HG03039 (cell line): ENCODE results near the gene CDH6.

Source experiments
- ATAC-seq: cut with Tn5 transposase; IDR thresholded peaks from one replicate; pipeline ENCODE4 v1.9.1; 2021; ENCODE audit warnings: mild to moderate bottlenecking, moderate library complexity; ENCODE audit not compliant: unreplicated experiment

The CDH6 gene

DNA sequence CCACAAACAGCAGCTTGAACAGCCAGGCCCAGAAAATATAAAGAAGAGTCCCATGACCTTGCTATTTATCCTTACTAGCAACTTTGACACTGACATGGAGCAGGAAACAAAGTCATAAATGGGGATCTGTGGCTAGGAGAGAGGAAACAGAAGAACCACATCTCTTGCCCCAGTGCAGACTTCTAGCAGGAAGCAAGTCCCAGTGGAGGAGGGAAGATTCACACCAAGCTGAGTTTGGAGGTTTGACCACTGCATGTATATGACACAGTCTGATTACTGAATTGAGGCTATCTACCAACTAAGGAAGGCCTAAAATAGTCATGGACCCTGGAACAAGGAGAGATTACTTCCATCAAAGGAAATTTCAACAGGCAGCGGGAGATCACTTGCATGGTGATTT lies 51.4 kb downstream of the CDH6 start:
- ATAC-seq = no peak

DNA sequence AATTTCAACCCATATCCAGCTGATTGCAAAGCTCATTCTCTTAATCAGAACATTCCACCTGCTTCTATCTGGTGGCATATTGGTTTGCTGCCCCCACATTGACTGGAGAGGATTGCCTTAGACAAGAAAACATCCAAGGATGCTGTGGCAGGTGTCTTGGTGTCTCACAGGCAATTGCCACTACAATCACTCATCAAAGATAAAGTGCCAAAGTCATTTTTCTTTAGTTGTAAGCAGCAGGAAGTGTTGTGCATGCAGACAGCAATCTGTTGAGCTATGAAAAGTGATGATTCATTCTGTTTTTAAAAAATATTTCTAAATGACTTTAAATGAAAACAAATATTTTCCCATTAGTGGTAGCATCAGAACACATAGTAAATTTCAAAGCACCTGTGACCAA lies 53.9 kb downstream of the CDH6 start:
- no peak for ATAC-seq

DNA sequence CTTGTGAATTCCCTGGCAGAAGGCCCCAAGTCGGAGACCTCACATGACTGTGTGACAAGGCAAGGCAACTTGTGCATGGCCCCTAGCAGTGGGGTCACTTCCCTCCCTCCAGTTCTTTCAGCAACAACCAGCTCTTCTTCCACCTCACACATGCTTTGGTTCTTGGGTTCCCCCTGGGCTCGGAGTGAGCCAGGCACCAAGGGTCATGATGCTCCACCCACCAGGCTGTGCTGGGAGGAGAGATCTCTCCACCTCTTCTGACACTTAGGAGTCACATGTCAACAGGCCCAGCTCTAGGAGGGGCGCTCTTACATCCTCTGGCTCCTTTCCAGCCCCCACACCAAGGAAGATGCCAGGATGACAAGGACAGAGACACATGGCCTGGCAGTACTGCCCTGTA lies 56.7 kb downstream of the CDH6 start:
- ATAC-seq = no peak

DNA sequence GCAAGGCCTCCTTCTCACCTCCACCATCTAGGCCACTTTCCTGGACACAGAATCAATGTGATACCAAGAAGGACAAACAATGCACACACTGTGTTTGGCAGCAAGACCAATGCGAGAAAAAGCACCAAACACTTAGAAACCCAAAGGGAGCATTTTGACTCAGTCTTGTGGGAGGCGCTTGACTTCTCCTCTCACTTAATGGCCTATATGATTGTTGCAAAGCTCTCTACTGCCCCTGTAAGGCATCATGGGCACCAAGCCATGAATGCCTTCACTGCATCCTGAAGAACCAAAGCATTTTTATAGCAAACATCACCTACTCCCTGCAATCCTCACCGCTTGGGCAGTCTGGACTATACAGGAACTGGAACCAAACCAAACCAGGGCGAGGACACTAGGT lies 57.5 kb downstream of the CDH6 start:
- no peak for ATAC-seq

DNA sequence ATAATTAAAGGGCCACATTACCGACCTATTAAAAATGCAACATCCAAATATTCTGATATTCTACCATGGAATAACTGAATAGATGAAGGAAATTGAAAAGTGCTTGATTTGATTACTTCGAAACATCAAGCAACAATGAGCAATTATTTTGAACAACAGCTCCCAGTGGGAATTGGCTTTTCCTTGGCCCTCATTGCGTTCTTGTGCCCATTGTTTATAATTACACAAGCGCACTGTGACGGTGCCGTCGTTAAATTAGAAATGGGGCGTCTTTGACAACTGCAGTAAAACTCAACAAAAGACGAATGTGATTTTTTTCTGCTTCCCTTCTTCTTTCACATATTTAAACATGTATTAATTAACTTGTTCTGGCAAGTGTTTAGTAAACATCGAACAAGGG lies 61.6 kb downstream of the CDH6 start:
- ATAC-seq = no peak

DNA sequence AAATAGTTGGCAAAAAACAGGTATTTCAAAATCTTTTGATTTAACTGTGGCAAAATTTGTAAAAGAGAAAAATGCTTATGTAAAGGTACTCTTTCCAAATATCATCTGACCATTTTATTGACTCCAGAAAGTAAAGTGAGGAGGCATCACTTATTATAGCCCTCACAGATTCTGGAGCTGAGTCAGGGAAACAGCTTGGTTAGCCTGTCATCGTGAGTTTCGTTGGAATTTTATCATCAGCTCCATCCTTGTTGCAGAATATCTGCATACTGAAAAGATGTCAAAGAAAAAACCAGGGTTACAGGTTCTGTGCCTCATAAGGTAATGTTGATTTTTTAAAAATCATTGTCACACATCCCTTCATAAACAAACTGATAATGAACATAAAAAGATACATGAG lies 74.8 kb downstream of the CDH6 start:
- no peak for ATAC-seq

DNA sequence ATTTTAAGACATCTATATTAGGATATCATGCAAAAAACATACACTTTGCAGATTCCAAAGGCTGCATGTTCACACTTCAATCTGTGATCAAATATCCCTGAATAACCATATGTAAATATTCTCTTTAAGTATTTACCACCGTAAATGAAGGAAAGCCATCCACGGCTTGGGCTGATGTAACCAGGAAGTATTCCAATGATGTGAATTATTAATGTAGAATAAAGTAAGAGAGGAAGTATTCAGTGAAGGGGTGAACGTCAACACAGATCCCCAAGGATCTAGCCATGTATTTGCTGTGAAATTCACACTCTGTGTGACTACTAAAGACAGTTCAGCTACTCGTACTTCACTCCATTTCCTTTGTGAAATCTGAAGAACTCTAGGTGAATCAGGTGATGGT lies 75.2 kb downstream of the CDH6 start:
- ATAC-seq = no peak

DNA sequence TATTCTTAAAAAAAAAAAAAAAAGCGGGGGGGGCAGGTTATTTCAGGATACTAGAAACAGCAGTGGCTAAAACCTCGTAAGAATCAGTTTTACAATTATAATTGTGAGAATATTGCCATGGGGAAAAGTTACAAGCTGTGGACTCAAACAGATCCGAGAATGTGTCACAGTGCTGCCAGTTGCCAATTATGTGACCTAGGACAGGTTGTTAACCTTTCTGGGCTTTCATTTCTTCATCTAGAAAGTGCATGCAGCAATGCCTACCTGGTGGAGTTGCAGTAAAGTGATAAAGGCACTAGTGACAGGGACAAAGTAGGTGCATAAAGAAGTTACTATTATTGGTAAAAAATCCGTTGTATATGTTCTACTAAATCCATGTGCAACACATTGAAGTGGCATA lies 75.8 kb downstream of the CDH6 start:
- ATAC-seq = no peak

DNA sequence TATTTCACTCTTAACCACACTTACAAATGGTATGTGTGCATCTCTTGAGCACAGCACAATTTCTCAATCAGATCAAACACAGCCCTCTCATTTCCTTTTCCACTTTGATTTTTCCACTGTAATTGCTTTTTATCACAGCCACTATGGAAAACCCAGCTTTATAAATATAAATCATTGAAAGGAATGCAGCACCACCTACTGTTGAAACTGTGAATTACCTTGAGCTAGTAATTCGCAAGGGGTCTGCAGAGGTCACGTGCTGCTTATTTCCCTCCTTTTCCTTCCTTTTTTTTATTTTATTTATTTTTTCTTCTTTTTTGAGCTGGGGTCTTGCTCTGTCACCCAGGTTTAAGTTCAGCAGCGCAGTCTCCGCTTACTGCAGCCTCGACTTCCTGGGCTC lies 76.9 kb downstream of the CDH6 start:
- no peak for ATAC-seq

DNA sequence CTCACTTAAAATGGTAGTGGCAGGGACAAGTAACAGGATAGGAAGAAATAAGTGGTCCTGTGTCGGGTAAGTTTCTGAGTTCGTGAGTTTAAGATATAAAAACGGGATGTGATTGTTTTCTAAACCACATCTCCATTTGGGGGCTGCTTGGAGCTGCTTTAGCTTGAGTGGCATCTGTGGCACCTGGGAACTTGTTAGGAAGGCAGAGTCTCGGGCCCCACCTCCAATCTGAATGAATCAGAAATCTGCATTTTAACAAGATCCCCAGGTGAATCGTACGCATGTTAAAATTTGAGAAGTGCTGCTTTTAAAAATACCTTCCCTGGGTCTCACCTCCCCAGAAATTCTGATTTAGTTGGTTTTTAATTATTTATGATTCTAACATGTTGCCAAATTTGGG lies 78.1 kb downstream of the CDH6 start:
- no peak for ATAC-seq

DNA sequence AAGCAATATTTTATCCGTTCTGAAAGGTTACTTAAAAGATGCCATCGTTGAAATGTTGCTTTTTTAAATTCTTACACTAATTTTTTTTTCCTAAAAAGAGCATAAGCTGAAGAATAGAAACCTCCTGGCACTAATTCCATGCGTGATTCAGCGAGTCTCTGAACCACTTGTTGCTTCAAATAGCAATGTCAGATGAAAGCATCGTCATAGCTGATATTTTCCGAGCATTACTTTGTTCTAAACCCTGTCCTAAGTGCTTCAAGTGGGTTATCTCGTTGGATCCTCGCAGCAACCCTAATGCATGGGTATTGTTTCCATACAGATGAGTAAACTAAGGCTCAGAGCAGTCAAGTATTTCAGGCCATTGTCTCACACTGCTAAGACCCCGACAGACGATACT lies 79.7 kb downstream of the CDH6 start:
- ATAC-seq = no peak

DNA sequence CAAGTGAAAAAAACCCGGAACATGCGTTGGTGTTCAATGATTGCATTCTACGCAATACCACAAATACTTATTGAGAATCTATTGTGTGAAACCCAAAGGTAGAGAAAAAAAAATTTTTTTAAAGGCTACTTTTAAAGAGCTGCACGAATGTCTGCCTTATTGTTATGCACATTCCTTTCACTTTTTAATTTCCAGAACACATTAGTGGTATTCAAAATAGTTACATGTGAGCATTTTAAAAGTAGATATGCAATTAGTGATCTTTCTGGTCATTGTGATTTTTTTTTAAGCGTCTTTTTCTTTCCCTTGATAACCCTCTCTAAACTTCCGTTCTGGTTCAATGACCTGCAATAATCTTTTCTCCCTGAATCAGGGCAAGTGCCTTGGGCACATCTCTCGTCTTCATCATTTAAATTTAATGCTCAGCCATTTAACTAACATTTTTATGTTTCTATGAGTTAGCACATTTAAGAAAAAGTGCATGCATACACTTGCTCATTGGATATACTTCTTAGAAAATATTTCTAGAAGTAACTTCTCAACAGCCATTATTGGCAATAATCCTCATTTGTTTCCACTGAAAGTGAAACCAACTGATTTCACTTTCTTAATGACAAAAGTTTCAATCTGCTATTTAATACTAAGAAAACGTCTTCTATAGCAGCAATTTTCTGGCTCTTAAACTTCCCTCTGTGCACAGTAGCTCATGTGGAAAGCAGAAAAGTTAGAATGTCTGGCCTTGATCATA lies 80.3 kb downstream of the CDH6 start:
- no peak for ATAC-seq

DNA sequence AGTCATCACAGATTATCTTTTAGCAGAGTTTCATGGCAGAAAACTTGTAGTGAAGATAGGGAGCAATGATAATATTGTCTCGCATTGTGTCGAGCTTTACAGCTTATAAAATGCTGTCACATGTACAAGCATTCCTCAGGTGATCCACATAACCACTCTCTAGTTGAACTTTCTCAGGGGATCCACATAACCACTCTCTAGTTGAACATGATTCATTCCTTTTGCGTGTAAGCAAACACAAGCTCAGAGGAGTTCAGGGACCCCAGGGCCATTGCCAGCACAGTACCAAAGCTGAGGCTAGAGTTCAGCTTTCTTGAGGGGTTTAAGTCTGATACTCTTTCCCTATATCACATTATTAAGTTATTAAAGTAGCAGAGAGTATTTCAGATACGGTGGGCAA lies 86.7 kb downstream of the CDH6 start:
- no peak for ATAC-seq

DNA sequence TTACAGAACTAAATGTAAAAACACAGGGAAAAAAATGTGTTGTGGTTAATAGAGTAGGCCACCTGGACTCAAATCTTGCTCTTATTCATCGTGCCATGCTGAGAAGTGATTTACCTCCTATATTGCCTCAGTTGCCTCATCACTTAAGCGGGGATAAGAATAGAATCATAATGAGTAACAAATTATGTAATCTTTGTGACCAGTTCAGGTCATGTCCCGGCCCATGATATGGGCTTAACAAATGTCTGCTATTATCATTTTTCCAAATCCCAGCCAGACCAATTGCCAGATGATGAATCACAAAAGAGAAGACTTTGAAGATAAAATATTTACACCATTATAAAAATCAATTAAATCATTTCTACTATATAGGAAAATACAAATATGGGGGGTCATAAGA lies 89.8 kb downstream of the CDH6 start:
- no peak for ATAC-seq

DNA sequence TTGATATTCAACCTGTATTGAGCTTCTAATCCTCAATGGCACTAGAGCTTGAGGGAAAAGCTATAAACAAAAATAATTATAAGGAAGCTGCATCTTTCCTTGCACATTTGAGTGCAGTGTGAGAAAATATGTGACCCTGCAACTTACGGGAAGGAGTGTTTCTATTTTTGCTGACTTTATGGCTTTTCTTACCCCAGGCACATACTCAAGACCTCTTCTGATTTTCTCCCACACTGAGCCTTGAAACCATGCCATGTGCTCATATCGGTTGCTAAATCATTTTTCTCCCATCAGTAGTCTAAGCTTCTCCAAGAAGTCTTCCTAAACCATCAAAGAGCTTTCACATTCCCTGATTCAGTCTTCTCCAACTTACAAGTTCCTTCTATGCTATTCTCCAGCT lies 91.5 kb downstream of the CDH6 start:
- no peak for ATAC-seq

DNA sequence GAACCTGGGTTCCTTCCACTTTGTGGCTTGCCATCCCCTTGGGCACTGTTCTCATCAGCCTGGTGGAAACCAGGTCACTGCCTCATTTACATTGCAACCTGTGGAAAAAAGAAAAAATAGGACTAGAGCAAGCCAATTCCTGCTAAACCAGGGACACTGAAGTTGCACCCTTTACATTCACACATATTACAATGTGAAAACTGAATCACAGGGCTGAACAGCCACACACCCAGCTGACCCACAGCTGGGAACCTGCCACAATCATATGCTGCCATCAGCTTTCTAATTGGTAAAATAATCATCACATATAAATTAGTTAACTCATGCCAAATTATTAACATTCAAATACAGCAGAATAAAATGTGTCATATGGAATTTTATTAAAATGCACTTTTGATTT lies 94.5 kb downstream of the CDH6 start:
- no peak for ATAC-seq

DNA sequence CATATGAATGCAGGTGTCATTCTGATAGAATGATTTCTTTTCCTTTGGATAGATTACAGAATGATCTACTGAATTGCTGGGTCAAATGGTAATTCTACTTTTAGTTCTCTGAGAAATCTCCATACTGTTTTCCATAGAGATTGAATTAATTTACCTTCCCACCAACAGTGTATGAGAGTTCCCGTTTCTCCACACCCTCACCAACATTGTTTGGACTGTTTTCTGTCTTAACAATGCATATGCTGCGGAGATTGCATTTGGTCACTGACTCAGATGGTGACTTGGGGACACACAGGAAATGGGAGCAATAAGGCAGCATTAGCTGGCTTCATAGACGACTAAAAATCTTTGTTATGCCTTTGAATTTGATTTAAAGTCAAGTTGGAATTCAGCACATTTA lies 95.9 kb downstream of the CDH6 start:
- ATAC-seq = no peak

DNA sequence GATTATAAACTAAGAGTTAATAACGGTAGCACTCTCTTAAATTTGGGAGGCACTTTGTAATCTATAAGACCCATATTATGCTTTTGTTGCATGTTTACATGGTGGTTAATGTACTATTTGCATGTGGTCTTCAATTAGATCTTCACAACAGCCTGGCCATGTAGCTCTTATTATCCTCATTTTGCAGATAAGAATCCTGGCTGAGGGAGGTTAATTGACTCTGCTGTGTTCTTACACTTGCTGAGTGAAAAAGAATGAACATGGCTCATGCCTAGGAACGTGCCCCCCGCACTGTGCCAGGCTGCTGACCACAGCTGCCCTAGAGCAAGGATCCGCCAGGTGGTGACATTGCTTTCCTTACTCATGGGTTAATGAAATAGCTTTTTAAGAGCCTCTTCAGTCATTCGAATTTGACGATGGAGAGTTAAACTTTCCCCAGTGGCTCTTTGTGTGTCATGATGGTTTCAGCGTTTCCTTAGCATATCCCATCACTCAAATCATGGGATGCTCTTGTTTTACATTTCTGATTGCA lies 97.9 kb downstream of the CDH6 start:
- ATAC-seq = no peak

DNA sequence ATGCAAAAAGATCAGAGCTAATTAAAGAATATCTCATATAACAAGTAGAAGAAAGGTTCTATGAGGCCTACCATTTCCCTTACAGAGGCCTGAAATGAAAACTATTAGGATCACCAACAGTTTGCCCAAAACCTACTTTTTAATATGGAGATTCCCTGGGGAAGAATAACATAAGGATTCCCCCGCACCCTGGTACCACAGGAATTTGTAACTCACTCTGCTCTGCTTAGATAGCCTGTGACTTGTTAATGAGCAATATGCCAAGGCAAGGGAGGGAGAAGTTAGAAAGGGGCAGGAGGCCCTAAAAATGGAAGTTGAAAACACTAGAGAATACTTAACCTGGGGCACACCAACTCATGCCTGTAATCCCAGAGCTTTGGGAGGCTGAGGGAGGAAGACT lies 107.0 kb downstream of the CDH6 start:
- ATAC-seq = no peak

DNA sequence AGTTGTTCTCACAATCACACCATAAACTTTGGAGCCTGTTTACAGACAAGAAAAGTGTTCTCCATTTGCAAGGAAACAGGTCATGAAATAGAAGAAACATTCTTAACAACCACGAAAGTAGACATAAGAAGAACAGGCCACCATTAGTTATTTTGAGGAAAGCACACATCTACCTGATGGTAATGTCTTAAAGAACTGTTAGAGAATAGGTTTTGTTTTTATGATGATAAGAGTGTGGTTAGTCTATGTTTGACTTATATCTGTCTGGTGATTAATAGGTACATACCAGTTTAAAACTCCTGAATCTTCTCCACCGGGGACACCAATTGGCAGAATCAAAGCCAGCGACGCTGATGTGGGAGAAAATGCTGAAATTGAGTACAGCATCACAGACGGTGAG lies 108.3 kb downstream of the CDH6 start:
- ATAC-seq = no peak

DNA sequence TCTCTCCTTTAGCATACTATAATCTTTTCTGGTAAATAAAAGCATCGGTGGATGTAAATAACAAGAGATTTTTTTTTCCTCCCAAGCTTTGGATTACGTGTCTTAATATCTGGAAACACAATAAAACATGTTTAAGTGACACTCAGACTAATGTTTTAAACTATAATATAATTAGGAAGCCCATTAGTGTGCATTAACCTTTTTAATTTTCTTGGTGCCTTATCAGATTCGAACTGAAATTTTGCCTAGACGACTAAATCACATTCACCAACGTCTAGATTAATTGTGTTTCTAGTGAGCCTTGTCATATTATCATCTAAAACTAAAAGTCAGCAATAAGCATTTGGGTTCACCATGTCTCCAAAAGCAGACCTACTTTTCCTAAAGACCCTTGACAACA lies 110.2 kb downstream of the CDH6 start:
- ATAC-seq = no peak

DNA sequence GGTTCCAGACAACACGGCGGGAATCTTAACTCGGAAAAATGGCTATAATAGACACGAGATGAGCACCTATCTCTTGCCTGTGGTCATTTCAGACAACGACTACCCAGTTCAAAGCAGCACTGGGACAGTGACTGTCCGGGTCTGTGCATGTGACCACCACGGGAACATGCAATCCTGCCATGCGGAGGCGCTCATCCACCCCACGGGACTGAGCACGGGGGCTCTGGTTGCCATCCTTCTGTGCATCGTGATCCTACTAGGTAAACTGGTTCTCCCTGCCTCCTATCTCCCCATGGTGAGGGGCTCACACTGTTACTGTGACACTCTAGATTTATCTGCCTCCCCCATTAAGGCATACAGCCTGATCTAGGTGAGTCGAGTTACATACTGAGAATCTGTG lies 124.2 kb downstream of the CDH6 start:
- ATAC-seq = no peak

DNA sequence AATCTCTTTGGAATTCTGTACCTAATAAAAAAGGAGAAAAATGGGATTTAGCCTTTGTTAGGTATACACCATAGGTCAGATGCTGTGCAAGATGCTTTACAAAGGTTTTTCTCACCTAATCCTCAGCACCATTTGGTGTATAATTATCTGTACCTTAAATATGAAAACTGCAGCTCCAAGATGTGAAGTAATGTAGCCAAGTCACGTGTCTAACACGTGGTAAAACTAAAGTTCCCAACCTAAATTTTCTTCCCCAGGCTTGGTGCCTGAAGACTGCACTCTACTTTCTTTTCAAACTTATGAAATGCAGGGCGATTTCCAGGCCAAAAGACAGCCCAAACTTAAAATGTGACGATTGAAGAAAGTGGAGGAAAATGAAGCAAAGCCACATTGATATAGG lies 125.8 kb downstream of the CDH6 start:
- no peak for ATAC-seq
